PFSK-1 (cell line): ENCODE measurements around the gene PHKG2.

Experiments
- FOXP2 ChIP-seq: optimal IDR thresholded peaks from 2 replicates; pipeline ENCODE3; 2011; ENCODE audit warnings: borderline replicate concordance, control low read depth, inconsistent platforms; ENCODE audit not compliant: insufficient read depth; ENCODE audit errors: extremely low read length, extremely low read depth
- POLR2AphosphoS5 ChIP-seq: IDR thresholded peaks from 2 replicates; pipeline ENCODE4 v1.6.1; 2012; ENCODE audit warnings: low read depth, mild to moderate bottlenecking, control low read depth, low read length, moderate library complexity
- TAF1 ChIP-seq: IDR thresholded peaks from 2 replicates; pipeline ENCODE4 v1.6.1; 2012; ENCODE audit warnings: low read length, control low read depth, borderline replicate concordance; ENCODE audit not compliant: insufficient read depth
- TF ChIP-seq, protein P1 (sequence below), 2 experiments: IDR thresholded peaks; 2 replicates each; pipeline versions ENCODE4 v1.6.1 to v1.8.0; 2011 to 2012; ENCODE audit warnings: low read depth in 2 of 2, low read length in 2 of 2, control low read depth in 1 of 2, inconsistent platforms in 1 of 2, mild to moderate bottlenecking in 1 of 2, moderate library complexity in 1 of 2; ENCODE audit not compliant: insufficient read depth in 1 of 2

- no peak for TF ChIP-seq FOXP2
- no peak for TF ChIP-seq POLR2AphosphoS5
- TF ChIP-seq, protein P1, sequence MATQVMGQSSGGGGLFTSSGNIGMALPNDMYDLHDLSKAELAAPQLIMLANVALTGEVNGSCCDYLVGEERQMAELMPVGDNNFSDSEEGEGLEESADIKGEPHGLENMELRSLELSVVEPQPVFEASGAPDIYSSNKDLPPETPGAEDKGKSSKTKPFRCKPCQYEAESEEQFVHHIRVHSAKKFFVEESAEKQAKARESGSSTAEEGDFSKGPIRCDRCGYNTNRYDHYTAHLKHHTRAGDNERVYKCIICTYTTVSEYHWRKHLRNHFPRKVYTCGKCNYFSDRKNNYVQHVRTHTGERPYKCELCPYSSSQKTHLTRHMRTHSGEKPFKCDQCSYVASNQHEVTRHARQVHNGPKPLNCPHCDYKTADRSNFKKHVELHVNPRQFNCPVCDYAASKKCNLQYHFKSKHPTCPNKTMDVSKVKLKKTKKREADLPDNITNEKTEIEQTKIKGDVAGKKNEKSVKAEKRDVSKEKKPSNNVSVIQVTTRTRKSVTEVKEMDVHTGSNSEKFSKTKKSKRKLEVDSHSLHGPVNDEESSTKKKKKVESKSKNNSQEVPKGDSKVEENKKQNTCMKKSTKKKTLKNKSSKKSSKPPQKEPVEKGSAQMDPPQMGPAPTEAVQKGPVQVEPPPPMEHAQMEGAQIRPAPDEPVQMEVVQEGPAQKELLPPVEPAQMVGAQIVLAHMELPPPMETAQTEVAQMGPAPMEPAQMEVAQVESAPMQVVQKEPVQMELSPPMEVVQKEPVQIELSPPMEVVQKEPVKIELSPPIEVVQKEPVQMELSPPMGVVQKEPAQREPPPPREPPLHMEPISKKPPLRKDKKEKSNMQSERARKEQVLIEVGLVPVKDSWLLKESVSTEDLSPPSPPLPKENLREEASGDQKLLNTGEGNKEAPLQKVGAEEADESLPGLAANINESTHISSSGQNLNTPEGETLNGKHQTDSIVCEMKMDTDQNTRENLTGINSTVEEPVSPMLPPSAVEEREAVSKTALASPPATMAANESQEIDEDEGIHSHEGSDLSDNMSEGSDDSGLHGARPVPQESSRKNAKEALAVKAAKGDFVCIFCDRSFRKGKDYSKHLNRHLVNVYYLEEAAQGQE (IDR thresholded peaks at IDR 0.05; ENCODE audit: insufficient read depth in 1 of 2, low read depth in 2 of 2, low read length in 2 of 2): no peak
- no peak for TF ChIP-seq TAF1
These were observed 15.9 kb downstream of the PHKG2 start for GRCh38 chr16:30764086-30764485.
